Measurements from ENCODE around the gene PDE6D.

Gene PDE6D

DNA sequence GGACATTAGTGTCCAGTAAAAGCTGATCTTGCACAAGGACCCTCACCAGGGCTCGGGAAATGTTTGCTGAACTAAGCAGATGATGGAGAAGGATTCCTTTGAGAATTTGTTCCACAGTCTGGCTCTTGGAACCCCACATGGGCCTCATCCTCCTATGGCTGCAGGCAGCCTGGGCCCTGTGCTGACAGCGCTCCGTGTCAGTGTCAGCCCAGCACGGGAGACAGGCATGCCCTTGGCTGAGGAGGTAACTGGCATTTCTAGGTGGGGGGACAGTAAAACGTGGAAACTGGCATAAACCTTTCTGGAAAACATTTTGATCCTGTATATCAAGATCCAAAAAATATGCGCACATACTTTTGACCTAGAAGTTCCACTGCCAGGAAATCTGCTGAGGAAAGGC, 62.3 kb downstream of the PDE6D start:
- TF ChIP-seq, protein P1, sequence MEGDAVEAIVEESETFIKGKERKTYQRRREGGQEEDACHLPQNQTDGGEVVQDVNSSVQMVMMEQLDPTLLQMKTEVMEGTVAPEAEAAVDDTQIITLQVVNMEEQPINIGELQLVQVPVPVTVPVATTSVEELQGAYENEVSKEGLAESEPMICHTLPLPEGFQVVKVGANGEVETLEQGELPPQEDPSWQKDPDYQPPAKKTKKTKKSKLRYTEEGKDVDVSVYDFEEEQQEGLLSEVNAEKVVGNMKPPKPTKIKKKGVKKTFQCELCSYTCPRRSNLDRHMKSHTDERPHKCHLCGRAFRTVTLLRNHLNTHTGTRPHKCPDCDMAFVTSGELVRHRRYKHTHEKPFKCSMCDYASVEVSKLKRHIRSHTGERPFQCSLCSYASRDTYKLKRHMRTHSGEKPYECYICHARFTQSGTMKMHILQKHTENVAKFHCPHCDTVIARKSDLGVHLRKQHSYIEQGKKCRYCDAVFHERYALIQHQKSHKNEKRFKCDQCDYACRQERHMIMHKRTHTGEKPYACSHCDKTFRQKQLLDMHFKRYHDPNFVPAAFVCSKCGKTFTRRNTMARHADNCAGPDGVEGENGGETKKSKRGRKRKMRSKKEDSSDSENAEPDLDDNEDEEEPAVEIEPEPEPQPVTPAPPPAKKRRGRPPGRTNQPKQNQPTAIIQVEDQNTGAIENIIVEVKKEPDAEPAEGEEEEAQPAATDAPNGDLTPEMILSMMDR (IDR thresholded peaks at IDR 0.05; ENCODE audit: extremely low read depth, insufficient read depth, missing control alignments) = no peak
- in situ Hi-C loops (cut with MboI; ENCODE audit: low pct_unique_long_range_greater_than_20kb, low sequenced_read_pairs, unreplicated experiment) = loop anchor here (10.0 kb wide), 1 partner anchor 104 kb away; no protein-coding TSS in a partner anchor
- no peak for DNase-seq (ENCODE audit: low spot score)

DNA sequence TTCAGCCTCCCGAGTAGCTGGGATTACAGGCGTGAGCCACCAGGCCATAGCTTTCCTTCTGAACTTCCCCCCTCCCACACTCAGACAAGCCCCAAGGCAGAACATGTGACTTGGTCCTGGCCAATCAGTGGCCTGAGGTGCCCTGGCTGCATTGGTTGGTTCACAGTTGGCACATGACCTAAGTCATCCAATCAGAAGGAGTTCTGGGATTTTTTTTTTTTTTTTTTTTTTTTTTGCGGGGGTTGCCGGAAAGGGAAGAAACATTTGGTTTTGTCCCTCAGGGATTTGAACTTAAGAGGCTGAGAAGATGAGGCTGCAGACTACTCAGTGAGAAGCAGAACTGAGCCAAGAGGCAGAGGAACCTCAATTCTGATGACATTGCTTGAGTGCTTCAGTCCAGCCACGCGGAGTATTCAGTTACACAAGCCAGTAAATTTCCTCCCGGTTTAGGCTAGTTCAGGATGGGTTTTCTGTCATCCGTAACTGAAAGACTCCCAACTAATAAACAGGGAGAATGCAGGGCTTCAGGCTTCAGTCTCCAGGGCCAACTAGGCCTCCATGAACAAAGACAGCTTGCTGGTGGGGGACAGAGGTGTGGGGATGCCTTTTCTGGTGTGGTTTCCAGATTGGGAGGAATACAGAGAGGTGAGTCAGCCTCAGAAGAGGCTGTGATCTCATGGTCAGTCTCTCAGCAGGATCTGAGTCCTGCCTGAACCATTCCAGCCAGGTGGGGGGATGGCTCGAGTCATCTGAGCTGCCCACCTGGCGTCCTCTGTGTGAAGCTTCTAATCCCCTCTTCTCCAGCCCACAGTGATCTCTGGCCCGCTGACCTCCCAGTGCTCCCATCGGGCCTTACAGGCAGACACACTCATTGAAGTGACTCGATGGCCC, 63.6 kb downstream of the PDE6D start:
- TF ChIP-seq, protein P1 (IDR thresholded peaks at IDR 0.05; ENCODE audit: extremely low read depth, insufficient read depth, missing control alignments) = no peak
- DNase-seq (ENCODE audit: low spot score) = peak; percentile 74
- in situ Hi-C loops (cut with MboI; ENCODE audit: low pct_unique_long_range_greater_than_20kb, low sequenced_read_pairs, unreplicated experiment) = loop anchor here (10.0 kb wide), 1 partner anchor 103 kb away; no protein-coding TSS in a partner anchor

DNA sequence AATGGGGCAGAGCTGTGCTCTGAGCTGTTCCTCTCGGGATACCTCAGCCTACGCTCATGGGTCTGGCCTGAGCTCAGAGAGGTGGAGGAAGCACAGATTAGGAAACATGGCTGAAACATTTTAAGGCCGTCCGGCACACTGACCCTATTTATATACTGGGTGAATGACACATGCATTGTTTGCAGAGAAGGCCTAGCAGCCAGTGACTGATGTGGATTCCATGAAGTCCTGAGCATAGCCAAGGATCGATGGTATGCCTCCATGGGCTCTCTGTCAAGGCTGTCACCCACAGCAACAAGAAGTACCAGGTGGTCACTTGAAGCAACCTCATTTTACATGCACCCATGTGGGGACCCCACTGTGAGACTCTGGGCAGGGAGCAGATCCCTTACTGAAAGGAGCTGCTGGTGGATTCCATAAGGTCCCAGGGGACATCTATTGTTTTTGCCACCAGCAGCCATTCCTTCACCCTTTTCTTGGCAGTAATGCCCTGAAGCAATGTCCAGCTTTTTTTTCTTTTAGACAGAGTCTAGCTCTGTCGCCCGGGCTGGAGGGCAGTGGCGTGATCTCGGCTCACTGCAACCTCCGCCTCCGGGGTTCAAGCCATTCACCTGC, 64.3 kb downstream of the PDE6D start:
- DNase-seq (ENCODE audit: low spot score) = no peak
- in situ Hi-C loops (cut with MboI; ENCODE audit: low pct_unique_long_range_greater_than_20kb, low sequenced_read_pairs, unreplicated experiment) = loop anchor here (10.0 kb wide), 1 partner anchor 102 kb away; no protein-coding TSS in a partner anchor
- TF ChIP-seq, protein P1 (IDR thresholded peaks at IDR 0.05; ENCODE audit: extremely low read depth, insufficient read depth, missing control alignments) = no peak

DNA sequence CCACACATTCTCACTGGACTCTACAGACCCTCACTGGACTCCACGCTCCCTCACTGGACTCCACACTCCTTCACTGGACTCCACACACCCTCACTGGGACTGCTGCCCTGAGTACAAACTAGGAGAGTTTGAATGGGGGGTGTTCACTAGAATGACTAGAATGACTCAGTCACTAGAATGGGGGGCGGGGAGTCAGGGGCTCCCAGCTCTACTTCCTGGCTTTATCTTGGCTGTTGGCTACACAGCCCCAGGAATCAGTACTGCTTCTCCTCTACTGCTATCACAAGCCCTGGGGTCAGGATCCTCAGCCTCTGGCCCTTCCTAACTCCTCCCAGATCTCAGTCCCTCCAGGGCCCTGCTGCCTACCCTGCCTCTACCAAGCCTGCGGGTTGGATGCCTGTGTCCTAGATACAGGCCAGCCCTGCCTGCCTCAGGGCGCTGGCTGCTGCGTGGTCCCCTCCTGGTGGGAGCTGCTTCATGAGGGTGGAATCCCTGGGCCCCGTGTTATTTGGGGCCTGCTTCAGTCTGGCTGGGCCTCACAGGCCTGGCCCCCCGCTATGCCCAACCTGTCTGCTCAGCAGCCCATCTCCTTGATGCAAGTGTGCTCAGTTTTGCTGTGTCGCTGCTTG, 65.0 kb downstream of the PDE6D start:
- no peak for DNase-seq (ENCODE audit: low spot score)
- in situ Hi-C loops (cut with MboI; ENCODE audit: low pct_unique_long_range_greater_than_20kb, low sequenced_read_pairs, unreplicated experiment) = loop anchor here (10.0 kb wide), 1 partner anchor 101 kb away; no protein-coding TSS in a partner anchor
- TF ChIP-seq, protein P1 (IDR thresholded peaks at IDR 0.05; ENCODE audit: extremely low read depth, insufficient read depth, missing control alignments) = no peak

DNA sequence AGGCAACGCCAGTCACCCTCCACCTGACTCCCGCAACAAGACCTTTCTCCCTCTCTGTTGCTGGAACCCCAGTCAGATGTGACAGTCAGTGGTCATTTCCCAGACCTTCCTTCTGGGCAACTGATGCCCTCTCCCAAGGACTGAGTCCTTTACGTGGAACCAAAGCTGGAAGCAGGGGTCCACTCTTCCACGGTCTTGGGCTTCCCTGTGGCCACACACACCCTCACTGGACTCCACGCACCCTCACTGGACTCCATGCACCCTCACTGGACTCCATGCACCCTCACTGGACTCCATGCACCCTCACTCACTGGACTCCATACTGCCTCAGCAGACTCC, 65.6 kb downstream of the PDE6D start:
- in situ Hi-C loops (cut with MboI; ENCODE audit: low pct_unique_long_range_greater_than_20kb, low sequenced_read_pairs, unreplicated experiment) = loop anchor here (10.0 kb wide), 1 partner anchor 101 kb away; no protein-coding TSS in a partner anchor
- DNase-seq (ENCODE audit: low spot score) = no peak
- TF ChIP-seq, protein P1 (IDR thresholded peaks at IDR 0.05; ENCODE audit: extremely low read depth, insufficient read depth, missing control alignments) = no peak
